22Rv1 (cell line): ENCODE measurements around the gene RNF167.
"Not testable (repeated sequence)": the region's sequence is repeated elsewhere in the genome, so short reads cannot be mapped to it uniquely, and the experiment has no call there.

Experiments
- ZFX ChIP-seq: fragments of 450-650 bp; IDR thresholded peaks from 2 replicates; pipeline ENCODE4 v1.6.1; 2017; ENCODE audit warnings: antibody characterized with exemption, borderline replicate concordance
- TF ChIP-seq, protein P1 (sequence below): fragments of 450-650 bp; IDR thresholded peaks from 2 replicates; pipeline ENCODE4 v1.5.1; 2017; ENCODE audit warnings: mild to moderate bottlenecking

DNA sequence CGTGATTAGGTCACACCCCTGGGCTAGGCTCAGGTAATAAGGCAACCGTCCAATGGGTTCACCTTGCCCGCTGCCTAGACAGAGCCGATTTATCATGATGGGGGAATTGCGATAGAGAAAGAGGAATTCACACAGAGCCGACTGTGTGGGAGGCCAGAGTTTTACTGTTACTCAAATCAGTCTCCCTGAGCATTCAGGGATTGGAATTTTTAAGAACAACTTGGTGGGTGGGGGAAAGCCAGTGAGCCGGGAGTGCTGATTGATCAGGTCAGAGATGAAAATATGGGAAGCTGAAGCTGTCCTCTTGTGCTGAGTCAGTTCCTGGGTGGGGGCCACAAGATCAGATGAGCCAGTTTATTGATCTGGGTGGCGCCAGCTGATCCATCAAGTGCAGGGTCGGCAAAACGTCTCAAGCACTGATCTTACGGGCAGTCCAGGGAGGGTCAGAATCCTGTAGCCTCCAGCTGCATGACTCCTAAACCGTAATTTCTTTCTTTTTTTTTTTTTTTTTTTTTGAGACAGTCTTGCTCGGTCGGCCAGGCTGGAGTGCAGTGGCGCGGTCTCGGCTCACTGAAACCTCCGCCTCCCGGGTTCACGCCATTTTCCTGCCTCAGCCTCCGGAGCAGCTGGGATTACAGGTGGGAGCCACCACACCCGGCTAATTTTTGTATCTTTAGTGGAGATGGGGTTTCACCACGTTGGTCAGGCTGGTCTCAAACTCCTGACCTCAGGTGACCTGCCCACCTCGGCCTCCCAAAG lies 13.3 kb upstream of the RNF167 start:
- TF ChIP-seq, protein P1, sequence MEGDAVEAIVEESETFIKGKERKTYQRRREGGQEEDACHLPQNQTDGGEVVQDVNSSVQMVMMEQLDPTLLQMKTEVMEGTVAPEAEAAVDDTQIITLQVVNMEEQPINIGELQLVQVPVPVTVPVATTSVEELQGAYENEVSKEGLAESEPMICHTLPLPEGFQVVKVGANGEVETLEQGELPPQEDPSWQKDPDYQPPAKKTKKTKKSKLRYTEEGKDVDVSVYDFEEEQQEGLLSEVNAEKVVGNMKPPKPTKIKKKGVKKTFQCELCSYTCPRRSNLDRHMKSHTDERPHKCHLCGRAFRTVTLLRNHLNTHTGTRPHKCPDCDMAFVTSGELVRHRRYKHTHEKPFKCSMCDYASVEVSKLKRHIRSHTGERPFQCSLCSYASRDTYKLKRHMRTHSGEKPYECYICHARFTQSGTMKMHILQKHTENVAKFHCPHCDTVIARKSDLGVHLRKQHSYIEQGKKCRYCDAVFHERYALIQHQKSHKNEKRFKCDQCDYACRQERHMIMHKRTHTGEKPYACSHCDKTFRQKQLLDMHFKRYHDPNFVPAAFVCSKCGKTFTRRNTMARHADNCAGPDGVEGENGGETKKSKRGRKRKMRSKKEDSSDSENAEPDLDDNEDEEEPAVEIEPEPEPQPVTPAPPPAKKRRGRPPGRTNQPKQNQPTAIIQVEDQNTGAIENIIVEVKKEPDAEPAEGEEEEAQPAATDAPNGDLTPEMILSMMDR, result not testable (repeated sequence)
- TF ChIP-seq ZFX, result not testable (repeated sequence)
